C4-2B (cell line): ENCODE results near the gene FAM184A.

ENCODE experiments used
- H3K27ac ChIP-seq: fragments of 450-650 bp; 2 replicates; pipeline ENCODE4 v1.5.1; 2017
- ZFX ChIP-seq: fragments of 450-650 bp; IDR thresholded peaks from 2 replicates; pipeline ENCODE4 v1.6.1; 2017
- TF ChIP-seq, protein P1 (sequence below): fragments of 450-650 bp; conservative IDR thresholded peaks from 2 replicates; pipeline ENCODE4 v1.5.1; 2017; ENCODE audit warnings: mild to moderate bottlenecking

FAM184A gene

DNA sequence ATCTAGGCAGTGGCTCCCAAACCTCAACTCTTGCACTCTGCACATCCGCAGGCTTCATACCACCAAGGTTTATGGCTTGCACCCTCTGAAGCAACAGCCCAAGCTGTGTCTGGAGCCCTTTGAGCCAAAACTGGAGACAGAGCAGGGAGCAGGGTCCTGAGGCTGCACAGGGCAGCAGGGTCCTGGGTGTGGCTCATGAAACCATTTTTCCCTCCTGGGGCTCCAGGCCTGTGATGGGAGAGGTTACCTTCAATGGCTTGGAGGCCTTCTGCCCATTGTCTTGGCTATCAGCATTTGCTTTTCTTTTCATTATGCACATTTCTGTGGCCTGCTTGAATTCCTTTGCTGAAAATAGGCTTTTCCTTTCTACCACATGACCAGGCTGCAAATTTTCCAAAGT, 6.3 kb upstream of the FAM184A start:
- TF ChIP-seq ZFX, result no peak
- TF ChIP-seq, protein P1, sequence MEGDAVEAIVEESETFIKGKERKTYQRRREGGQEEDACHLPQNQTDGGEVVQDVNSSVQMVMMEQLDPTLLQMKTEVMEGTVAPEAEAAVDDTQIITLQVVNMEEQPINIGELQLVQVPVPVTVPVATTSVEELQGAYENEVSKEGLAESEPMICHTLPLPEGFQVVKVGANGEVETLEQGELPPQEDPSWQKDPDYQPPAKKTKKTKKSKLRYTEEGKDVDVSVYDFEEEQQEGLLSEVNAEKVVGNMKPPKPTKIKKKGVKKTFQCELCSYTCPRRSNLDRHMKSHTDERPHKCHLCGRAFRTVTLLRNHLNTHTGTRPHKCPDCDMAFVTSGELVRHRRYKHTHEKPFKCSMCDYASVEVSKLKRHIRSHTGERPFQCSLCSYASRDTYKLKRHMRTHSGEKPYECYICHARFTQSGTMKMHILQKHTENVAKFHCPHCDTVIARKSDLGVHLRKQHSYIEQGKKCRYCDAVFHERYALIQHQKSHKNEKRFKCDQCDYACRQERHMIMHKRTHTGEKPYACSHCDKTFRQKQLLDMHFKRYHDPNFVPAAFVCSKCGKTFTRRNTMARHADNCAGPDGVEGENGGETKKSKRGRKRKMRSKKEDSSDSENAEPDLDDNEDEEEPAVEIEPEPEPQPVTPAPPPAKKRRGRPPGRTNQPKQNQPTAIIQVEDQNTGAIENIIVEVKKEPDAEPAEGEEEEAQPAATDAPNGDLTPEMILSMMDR, result no peak
- H3K27ac ChIP-seq, result no peak overlapping the region

DNA sequence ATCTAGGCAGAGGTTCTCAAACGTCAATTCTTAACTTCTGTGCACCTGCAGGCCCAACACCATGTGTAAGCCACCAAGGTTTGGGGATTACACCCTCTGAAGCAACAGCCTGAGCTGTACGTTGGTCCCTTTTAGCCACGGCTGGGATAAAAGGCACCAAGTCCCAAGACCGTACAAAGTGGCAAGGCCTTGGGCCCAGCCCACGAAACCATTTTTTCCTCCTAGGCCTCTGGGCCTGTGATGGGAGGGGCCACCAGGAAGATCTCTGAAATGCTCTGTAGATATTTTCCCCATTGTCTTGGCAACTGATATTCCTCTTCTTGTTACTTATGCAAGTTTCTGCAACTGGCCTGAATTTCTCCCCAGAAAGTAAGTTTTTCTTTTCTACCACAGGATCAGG, 4.5 kb upstream of the FAM184A start:
- no peak overlapping the region for H3K27ac ChIP-seq
- TF ChIP-seq ZFX, result no peak
- TF ChIP-seq, protein P1, result no peak

DNA sequence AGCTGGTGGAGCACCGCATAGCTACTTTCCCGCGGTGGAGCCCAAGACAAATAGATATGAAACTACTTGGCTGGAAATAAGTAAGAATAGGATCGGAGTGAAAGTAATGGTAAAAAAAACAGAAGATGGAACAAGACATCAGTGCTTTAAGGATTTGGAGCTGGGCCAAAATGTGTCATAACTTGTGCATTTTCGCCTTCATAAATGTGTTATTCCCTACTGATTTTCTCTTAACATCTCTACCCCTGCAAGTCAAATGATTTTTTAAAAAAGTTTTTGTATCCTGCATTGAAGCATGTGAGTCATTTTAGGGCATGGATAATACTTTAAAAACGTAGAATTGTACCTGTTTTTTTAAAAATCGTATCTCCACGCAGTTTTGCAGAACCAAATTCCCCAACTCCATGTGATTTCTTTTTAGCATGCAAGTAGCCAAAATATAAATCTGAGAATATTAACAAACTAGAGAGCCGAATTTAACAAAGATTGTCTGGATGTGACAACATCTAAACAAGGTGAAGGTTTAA, 882 bp upstream of the FAM184A start:
- TF ChIP-seq, protein P1, result no peak
- TF ChIP-seq ZFX, result no peak
- peak overlapping the region; percentile 32; the same call in 1 of the 2 replicates for H3K27ac ChIP-seq

DNA sequence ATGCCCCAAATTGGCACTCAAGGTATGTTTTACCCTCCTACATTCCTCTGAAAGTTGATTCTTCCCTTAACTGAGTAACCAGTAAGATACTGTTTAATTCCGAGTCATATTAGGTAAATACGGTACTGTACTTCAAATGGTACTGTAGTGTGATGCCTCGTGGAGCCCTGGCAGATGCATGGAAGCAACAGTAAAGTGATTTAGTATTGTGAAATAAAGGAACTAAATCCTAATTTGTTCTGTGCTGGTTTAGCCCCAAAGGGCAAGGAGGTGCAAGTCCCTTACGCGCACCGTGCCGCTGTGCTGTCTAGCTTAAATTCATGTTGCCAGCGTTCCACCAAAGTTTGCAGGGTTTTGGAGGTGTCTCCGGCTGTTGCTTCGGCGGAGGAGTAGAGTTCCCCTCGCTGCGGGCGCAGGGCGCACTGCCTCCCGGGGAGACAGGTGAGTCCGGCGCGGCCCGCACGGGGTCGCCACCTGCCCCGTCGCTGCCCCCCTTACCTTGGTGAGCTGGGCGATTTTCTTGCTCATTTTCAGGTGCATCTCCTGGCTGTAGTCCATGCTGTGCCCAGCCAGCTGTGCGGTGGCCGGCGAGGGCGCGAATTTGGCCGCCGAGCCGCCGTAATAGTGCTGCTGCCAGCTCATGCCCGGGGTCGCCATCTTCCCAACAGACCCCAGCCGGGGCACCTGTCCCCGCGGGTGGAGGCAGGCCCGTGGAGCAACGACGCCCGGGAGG, 655 bp downstream of the FAM184A start:
- H3K27ac ChIP-seq, result peak overlapping the region; percentile 32; the same call in 1 of the 2 replicates
- no peak for TF ChIP-seq ZFX
- TF ChIP-seq, protein P1, result 0 out of 2 replicates have a peak, but pooled peaks have one; percentile 8

DNA sequence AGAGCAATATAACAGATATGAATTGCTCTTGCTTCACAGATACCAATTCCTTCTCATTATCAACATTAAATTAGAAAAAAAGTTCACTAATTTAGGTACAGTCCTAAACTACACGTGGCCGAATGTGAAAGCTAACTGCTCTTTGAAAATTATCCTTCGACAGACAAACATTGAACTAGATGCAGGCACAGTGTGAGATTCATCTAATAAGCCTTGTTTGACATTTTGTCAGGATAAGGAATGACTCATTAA, 1.1 kb downstream of the FAM184A start:
- no peak overlapping the region for H3K27ac ChIP-seq
- TF ChIP-seq, protein P1, result no peak
- TF ChIP-seq ZFX, result no peak

DNA sequence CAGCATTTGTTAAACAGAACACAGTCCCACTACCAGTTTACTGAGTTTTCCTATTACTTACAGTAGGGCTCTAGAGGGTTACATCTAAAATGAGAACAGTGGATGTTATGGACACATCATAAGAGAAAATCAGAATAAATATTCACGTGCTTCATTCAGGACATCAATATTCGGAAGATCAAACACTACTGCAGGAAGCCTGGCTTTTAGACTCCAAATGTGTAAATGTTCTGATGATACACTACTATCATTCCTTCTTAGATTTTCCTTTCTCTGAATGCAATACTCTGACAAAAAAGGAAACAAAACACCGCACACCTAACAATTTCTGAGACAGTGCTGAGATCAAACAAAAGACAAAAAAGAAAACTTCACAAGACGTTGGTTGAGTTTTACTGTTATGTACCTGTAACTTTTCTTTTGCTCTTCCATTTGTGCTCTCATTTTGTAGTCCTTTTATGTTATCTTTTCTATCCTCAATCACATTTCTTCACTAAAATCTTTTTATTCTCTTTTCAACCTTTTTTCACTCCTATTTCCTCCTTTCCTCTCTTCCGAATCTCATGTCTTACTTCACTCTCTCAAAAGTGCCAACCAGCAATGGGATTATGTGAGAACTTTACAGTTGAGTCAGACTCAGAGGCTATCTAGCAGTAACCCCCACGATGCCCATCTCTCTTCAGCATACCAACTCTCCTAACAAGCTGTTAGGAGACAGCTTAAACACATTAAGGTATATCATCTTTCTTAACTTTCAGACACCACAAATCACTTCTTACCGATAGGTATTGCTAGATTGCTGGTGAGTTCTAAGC, 1.7 kb downstream of the FAM184A start:
- H3K27ac ChIP-seq, result no peak overlapping the region
- TF ChIP-seq, protein P1, result no peak
- TF ChIP-seq ZFX, result no peak

DNA sequence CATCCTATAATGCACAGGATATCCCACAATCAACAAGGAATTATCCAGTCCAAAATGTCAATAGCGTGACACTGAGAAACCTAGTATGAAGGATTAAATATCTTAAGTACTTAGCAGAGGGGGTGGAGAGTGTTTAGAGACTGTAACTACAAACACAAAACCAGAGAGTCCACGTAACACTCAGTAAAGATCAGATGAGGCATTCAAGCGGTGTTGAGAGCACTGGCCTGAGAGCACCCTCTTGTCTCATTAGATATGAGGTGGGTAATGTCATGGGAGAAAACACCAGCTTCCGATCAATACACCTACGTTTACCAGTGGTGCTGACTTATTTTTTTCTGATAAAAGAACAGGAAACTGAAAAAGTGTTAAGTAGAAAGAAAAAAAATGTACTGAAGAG, 2.3 kb downstream of the FAM184A start:
- H3K27ac ChIP-seq, result no peak overlapping the region
- no peak for TF ChIP-seq ZFX
- TF ChIP-seq, protein P1, result no peak
